Umbilical cord (tissue), 2 donors: ENCODE data around the gene BTBD10. TPM values are rescaled to one million over a fixed set of nuclear protein-coding genes. Genes with fewer than 3 reads are reported as not detected.
A peak's percentile ranks its signal among the peaks of the same experiment; 100 is the strongest.

Experiments used
- DNase-seq: peaks from one replicate; pipeline ENCODE4 v3.0.0-alpha.2; 2015; ENCODE audit warnings: low spot score
- total RNA-seq: library from RNA; depleted of rRNA; stranded (reverse); fragments of >200 nt; gene quantifications from one replicate; pipeline ENCODE4 v1.2.3, GENCODE V29; 2014; ENCODE audit warnings: low replicate concordance; ENCODE audit not compliant: insufficient read depth

The BTBD10 gene
- total RNA-seq, 1 donor from 2014 or later, result 52.2 TPM

DNA sequence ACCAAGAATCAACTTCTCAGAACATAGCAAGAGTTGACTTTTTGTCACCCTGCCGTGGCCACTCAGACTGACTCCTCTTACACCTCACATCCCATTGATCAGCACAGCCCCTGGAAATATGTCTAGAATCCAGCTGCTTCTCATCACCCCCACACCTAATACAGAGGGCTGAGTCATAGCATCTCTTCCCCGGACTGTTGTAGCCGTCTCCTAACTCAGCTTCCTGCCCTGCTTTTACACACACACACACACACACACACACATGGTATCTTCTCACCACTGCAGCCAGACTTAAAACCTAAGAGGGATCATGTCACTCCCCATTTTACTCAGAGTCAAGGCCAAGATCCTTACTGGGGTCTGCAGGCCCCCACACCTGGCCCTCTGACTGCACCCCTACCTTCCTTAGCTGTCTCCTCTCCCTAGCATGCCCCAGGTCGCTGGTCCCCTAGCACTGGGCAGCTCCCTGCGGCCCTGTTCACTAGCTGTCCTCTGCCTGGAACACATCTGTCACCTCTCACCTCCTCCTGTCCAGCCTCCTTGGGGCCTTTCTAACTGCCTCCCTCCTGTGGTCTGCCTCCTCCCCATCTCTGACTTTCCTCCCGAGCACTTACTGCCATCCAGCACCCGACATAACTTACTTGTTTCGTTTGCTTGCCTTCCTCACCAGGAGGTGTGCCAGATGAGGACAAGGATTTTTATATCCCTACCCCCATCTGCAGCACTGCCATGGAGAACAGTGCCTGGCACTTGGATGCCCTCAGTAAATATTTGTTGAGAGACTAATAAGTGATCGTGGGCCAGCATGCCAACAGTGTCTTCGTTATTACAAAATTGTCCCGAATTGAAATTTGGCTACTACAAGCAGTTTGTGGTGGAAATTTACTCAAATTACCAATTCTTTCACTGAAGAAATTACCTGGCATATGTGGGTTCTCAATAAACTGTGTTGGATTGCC is 123.5 kb downstream of the BTBD10 start:
- DNase-seq, result peak; percentile 52

DNA sequence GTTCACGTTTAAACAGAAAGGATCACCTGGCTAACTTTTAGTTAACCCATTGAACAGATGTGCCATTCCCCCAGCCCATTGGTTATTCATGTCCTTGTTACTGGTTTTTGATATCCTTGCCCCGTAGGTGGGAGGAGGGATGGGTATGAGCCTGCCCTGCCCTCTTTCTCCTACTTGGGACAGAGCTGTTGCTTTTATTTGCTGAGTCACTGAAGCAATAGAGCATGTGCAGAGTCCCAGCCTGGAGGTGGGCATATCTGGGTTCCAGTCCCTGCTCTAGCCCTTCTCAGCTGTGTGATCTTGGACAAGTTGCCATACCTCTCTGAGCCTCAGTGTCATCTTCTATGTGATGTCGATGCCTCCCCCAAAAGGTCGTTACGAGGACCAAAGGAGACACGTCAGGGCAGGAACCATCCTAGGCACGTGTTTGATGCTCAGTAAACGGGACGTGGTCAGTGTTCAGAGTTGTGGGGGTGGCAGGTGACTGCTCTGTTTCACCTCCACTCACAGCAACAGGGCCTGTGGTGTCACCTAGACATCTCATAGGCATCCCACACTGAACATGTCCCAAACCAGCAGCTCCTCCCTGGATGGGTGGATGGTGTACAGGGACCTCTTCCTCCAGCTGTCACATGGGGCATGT is 124.5 kb downstream of the BTBD10 start:
- no peak for DNase-seq

DNA sequence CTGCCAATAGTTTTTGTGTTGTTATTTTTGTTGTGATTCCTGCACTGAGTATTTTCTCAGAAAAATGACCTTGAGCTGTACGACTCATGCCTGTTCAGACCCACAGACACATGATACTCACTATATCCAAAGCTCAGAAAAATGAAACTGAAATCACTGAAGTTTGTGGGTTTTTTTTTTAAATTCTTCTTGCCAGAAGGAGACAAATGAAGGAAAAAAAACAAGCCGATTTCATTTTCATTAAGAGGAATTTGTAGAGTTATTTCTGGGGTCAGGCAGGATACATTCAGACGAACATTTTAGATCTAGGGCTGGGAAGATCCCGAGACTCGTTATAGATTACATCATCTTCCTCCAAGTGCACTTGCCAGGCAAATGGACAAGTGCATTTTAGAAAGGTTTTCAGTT is 125.0 kb downstream of the BTBD10 start:
- DNase-seq, result no peak

Other genes with a start within 250 kb of the BTBD10 start
- 48.6 TPM for gene BMAL1, start 185.4 kb downstream of the BTBD10 start, total RNA-seq
- 19.3 TPM for gene PTH, start 32.8 kb upstream of the BTBD10 start, total RNA-seq
- 54.7 TPM for gene FAR1, start 205.4 kb upstream of the BTBD10 start, total RNA-seq